Stimulated activated CD4-positive, alpha-beta T cell treated with anti-CD3 and anti-CD28 coated beads, Interleukin-2, amount 100 ng/mL, for 24 hours (primary cell): ENCODE data around the gene CCDC181.
"Not testable (repeated sequence)": the region's sequence is repeated elsewhere in the genome, so short reads cannot be mapped to it uniquely, and the experiment has no call there.

Experiments used
- DNase-seq, 2 donors: peaks; one replicate each; pipeline ENCODE4 v3.0.0-alpha.2; 2020

CCDC181 gene

GRCh38 chr1:169427081-169427641 is at the start of gene CCDC181:
Gene CCDC181, minus strand, starts transcription at chr1:169427474. Its CDS starts 2,547 bp downstream, at chr1:169424927.
- peak; percentile 65 to 67 for DNase-seq

- no peak for DNase-seq
Measured at GRCh38 chr1:169475806-169476387, 48.6 kb upstream of the CCDC181 start.

- DNase-seq = no peak
Measured at GRCh38 chr1:169474302-169474995, 47.2 kb upstream of the CCDC181 start.

- no peak for DNase-seq
Measured at GRCh38 chr1:169473347-169473746, 46.1 kb upstream of the CCDC181 start.

- no peak for DNase-seq
Measured at GRCh38 chr1:169472738-169473137, 45.5 kb upstream of the CCDC181 start.

GRCh38 chr1:169468982-169469381 is 41.7 kb upstream of the CCDC181 start:
- DNase-seq = no peak

GRCh38 chr1:169466259-169467230 is 39.3 kb upstream of the CCDC181 start:
- no peak for DNase-seq

- DNase-seq = no peak
Measured at GRCh38 chr1:169465281-169465680, 38.0 kb upstream of the CCDC181 start.

- no peak for DNase-seq
Measured at GRCh38 chr1:169462385-169462784, 35.1 kb upstream of the CCDC181 start.

GRCh38 chr1:169461390-169462000 is 34.2 kb upstream of the CCDC181 start:
- DNase-seq = no peak

GRCh38 chr1:169460191-169460833 is 33.0 kb upstream of the CCDC181 start:
- no peak for DNase-seq

- no peak for DNase-seq
Measured at GRCh38 chr1:169457443-169457842, 30.2 kb upstream of the CCDC181 start.

GRCh38 chr1:169456029-169456428 is 28.8 kb upstream of the CCDC181 start:
- DNase-seq = no peak

GRCh38 chr1:169452921-169453320 is 25.6 kb upstream of the CCDC181 start:
- DNase-seq = no peak

- DNase-seq = no peak
Measured at GRCh38 chr1:169451218-169451824, 24.0 kb upstream of the CCDC181 start.

GRCh38 chr1:169443923-169444322 is 16.6 kb upstream of the CCDC181 start:
- DNase-seq = no peak

GRCh38 chr1:169426174-169426705 is 1.0 kb downstream of the CCDC181 start:
- no peak for DNase-seq

GRCh38 chr1:169421309-169421708 is 6.0 kb downstream of the CCDC181 start:
- DNase-seq = no peak

- no peak for DNase-seq
Measured at GRCh38 chr1:169414952-169415351, 12.3 kb downstream of the CCDC181 start.

- DNase-seq = not testable (repeated sequence)
Measured at GRCh38 chr1:169408340-169408739, 18.9 kb downstream of the CCDC181 start.

- DNase-seq = not testable (repeated sequence)
Measured at GRCh38 chr1:169402578-169402977, 24.7 kb downstream of the CCDC181 start.
